ENCODE measurements around the gene BRD3. TPM values are rescaled to one million over a fixed set of nuclear protein-coding genes. Genes with fewer than 3 reads are reported as not detected.

Gene BRD3
- total RNA-seq, 1 experiment from 2014 or later: 63.1 TPM

DNA sequence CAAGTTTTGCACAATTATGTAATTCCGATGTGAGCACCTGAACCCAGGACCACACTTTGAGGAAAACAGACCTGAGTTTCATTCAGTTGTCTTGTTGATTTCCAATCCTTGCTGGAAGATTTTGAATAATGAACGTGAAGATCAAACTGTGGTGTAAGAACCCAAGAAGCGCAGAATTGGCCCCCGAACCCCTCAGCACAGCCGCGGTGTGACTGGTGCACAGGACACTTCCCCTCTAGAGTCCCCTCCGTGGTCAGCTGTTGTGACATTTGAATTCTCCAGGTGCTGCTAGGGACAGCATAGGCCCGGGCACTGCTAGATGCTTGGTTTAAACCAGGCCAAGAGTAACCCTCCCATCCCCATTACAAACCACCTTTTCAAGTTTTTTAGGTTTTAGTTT lies 40.8 kb downstream of the BRD3 start:
- no peak overlapping the region for H3K56ac ChIP-seq (ENCODE audit: insufficient read length, low read depth, low read length)
- no peak overlapping the region for H2AFZ ChIP-seq (ENCODE audit: low read length)
- Mint-ChIP-seq H3K36me3 (ENCODE audit: insufficient read depth in 1 of 3, low read depth in 3 of 3) (peaks cover 0 to 18% (median 17%) of the 10 kb centered on the region in 3 experiments; a peak in 5 of 7 replicates), H3K4me1 (peaks cover 11 to 17% of the 10 kb centered on the region in 2 experiments), H3K27ac (no peak overlapping the region), H3K27me3 (ENCODE audit: low read depth) (peaks cover 2% of the 10 kb centered on the region), H3K4me3 (peak overlapping the region; percentile 77 to 82; a peak in 3 of 5 replicates), H3K9me3 (no peaks in the 10 kb centered on the region)
- no peak overlapping the region for H4K5ac ChIP-seq (ENCODE audit: insufficient read length, low read depth, low read length)
- no peak overlapping the region for H2BK5ac ChIP-seq (ENCODE audit: insufficient read length, low read length)
- no peaks in the 10 kb centered on the region for H3K9me3 ChIP-seq (ENCODE audit: control insufficient read depth, low read depth, low read length)
- no peak overlapping the region for H2BK120ac ChIP-seq (ENCODE audit: low read depth, low read length, poor library complexity, severe bottlenecking)
- H3K9ac ChIP-seq (ENCODE audit: extremely low read depth, insufficient read length, low read length): no peak overlapping the region
- H3K23me2 ChIP-seq (ENCODE audit: insufficient read length, low read depth, low read length, poor library complexity, severe bottlenecking): peaks cover 5% of the 10 kb centered on the region
- no peak overlapping the region for H3K14ac ChIP-seq (ENCODE audit: insufficient read depth, low read length)
- no peak overlapping the region for H2BK15ac ChIP-seq (ENCODE audit: low read depth, low read length)
- H2BK12ac ChIP-seq (ENCODE audit: insufficient read length, low read depth, low read length): no peak overlapping the region
- TF ChIP-seq, protein P1, sequence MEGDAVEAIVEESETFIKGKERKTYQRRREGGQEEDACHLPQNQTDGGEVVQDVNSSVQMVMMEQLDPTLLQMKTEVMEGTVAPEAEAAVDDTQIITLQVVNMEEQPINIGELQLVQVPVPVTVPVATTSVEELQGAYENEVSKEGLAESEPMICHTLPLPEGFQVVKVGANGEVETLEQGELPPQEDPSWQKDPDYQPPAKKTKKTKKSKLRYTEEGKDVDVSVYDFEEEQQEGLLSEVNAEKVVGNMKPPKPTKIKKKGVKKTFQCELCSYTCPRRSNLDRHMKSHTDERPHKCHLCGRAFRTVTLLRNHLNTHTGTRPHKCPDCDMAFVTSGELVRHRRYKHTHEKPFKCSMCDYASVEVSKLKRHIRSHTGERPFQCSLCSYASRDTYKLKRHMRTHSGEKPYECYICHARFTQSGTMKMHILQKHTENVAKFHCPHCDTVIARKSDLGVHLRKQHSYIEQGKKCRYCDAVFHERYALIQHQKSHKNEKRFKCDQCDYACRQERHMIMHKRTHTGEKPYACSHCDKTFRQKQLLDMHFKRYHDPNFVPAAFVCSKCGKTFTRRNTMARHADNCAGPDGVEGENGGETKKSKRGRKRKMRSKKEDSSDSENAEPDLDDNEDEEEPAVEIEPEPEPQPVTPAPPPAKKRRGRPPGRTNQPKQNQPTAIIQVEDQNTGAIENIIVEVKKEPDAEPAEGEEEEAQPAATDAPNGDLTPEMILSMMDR (conservative IDR thresholded peaks at IDR 0.05): no peak
- no peak overlapping the region for H2BK20ac ChIP-seq (ENCODE audit: low read depth, low read length, poor library complexity, severe bottlenecking)
- H3K23ac ChIP-seq (ENCODE audit: insufficient read length, low read depth, low read length): no peak overlapping the region
- H3K79me2 ChIP-seq (ENCODE audit: insufficient read depth, low read length): no peaks in the 10 kb centered on the region
- H3K27ac ChIP-seq (ENCODE audit: insufficient read length, low read depth, low read length): no peak overlapping the region
- DNase-seq: no peak
- H3K18ac ChIP-seq (ENCODE audit: insufficient read length, low read depth, low read length): no peak overlapping the region
- H4K91ac ChIP-seq (ENCODE audit: insufficient read length, low read depth, low read length): no peak overlapping the region
- no peak overlapping the region for H3T11ph ChIP-seq (ENCODE audit: low read length)
- no peak overlapping the region for H4K8ac ChIP-seq (replicated peaks; ENCODE audit: insufficient read length, low read depth, low read length)
- H3K4me1 ChIP-seq (ENCODE audit: insufficient read depth, low read length): no peaks in the 10 kb centered on the region
- no peak overlapping the region for H3K4ac ChIP-seq (ENCODE audit: low read depth, low read length)
- H4K20me1 ChIP-seq (ENCODE audit: control insufficient read depth, insufficient read depth, insufficient read length): no peaks in the 10 kb centered on the region
- no peaks in the 10 kb centered on the region for H3K79me1 ChIP-seq (ENCODE audit: insufficient read depth, low read depth, low read length, poor library complexity, severe bottlenecking)
- H3K4me2 ChIP-seq (ENCODE audit: insufficient read depth, insufficient read length, low read length): no peak overlapping the region
- no CpG with 5 or more reads among the region's 8 CpGs for WGBS (ENCODE audit: extremely low coverage, insufficient read length, low lambda C conversion rate)
- H3K27me3 ChIP-seq (ENCODE audit: insufficient read depth, low read length): no peaks in the 10 kb centered on the region
- no peak overlapping the region for H2AK5ac ChIP-seq (ENCODE audit: insufficient read length, low read length)

Measured in H9 (cell line).